HEK293 (cell line): ENCODE results near the gene KIAA0825.

Experiments used
- CTCF ChIA-PET: fragments of 350-600 bp; formaldehyde crosslinking; extraction: SDS; loops from one replicate; lab custom pipeline; 2021; ENCODE audit warnings: antibody characterized with exemption; lab: Yijun Ruan, JAX
- POLR2A ChIA-PET: fragments of 300-600 bp; formaldehyde crosslinking; extraction: SDS; loops from one replicate; lab custom pipeline; 2020; ENCODE audit warnings: antibody characterized with exemption, inconsistent platforms; lab: Yijun Ruan, JAX
- H3K27ac ChIP-seq: fragments of 200-500 bp; sonication (Bioruptor generic); 2 replicates; pipeline ENCODE4 v1.5.1; 2014; ENCODE audit warnings: low read depth, low read length, control low read depth, inconsistent platforms; ENCODE audit errors: extremely low read depth
- H3K36me3 ChIP-seq, 2 experiments: fragments of 200-500 bp in 1 of 2; sonication (Bioruptor generic) in 1 of 2; 1 replicate in 1 of 2; 2 replicates in 1 of 2; pipeline ENCODE4 v1.5.1; 2014 to 2017; ENCODE audit warnings: inconsistent platforms in 2 of 2, low read length in 2 of 2; ENCODE audit not compliant: control insufficient read depth in 2 of 2, insufficient read depth in 1 of 2
- H3K4me1 ChIP-seq: fragments of 200-500 bp; sonication (Bioruptor generic); 2 replicates; pipeline ENCODE4 v1.5.1; 2014; ENCODE audit warnings: mild to moderate bottlenecking, low read length, inconsistent platforms; ENCODE audit not compliant: control insufficient read depth, insufficient read depth
- H3K4me3 ChIP-seq: 2 replicates; pipeline ENCODE4 v1.5.1; 2011; ENCODE audit warnings: low read depth, mild to moderate bottlenecking, control low read depth, low read length, moderate library complexity
- H3K9me3 ChIP-seq: fragments of 200-500 bp; sonication (Bioruptor generic); 2 replicates; pipeline ENCODE4 v1.5.1; 2014; ENCODE audit warnings: low read depth, low read length, inconsistent platforms; ENCODE audit not compliant: control insufficient read depth, insufficient read depth
- AEBP2 ChIP-seq: fragments of 450-650 bp; formaldehyde crosslinking; IDR thresholded peaks from 2 replicates; pipeline ENCODE4 v1.5.1; 2016; ENCODE audit warnings: missing biosample characterization, missing genetic modification characterization, borderline replicate concordance
- BCL6B ChIP-seq: fragments of 450-650 bp; formaldehyde crosslinking; IDR thresholded peaks from 2 replicates; pipeline ENCODE4 v1.5.1; 2017; ENCODE audit warnings: missing biosample characterization, missing genetic modification characterization
- HIC1 ChIP-seq: fragments of 450-650 bp; formaldehyde crosslinking; IDR thresholded peaks from 2 replicates; pipeline ENCODE4 v1.5.1; 2016; ENCODE audit warnings: missing biosample characterization, missing genetic modification characterization
- KLF1 ChIP-seq: fragments of 450-650 bp; formaldehyde crosslinking; IDR thresholded peaks from 2 replicates; pipeline ENCODE4 v1.5.1; 2016; ENCODE audit warnings: missing biosample characterization, missing genetic modification characterization
- KLF10 ChIP-seq: fragments of 450-650 bp; IDR thresholded peaks from 2 replicates; pipeline ENCODE4 v1.5.1; 2018; ENCODE audit warnings: missing biosample characterization, mild to moderate bottlenecking, missing genetic modification characterization
- KLF17 ChIP-seq: fragments of 450-650 bp; formaldehyde crosslinking; IDR thresholded peaks from 2 replicates; pipeline ENCODE4 v1.5.1; 2016; ENCODE audit warnings: missing biosample characterization, missing genetic modification characterization
- KLF7 ChIP-seq: fragments of 450-650 bp; formaldehyde crosslinking; IDR thresholded peaks from 2 replicates; pipeline ENCODE4 v1.5.1; 2016; ENCODE audit warnings: missing biosample characterization, missing genetic modification characterization, borderline replicate concordance
- PRDM1 ChIP-seq: fragments of 450-650 bp; formaldehyde crosslinking; IDR thresholded peaks from 2 replicates; pipeline ENCODE4; 2016; ENCODE audit warnings: missing biosample characterization, missing genetic modification characterization
- RBAK ChIP-seq: fragments of 450-650 bp; formaldehyde crosslinking; IDR thresholded peaks from 2 replicates; pipeline ENCODE4 v1.5.1; 2016; ENCODE audit warnings: missing biosample characterization, missing genetic modification characterization
- YY1 ChIP-seq: fragments of 450-650 bp; formaldehyde crosslinking; IDR thresholded peaks from 2 replicates; pipeline ENCODE4 v1.5.1; 2018; ENCODE audit warnings: missing biosample characterization, missing genetic modification characterization
- ZBTB1 ChIP-seq: fragments of 450-650 bp; formaldehyde crosslinking; IDR thresholded peaks from 2 replicates; pipeline ENCODE4 v1.5.1; 2016; ENCODE audit warnings: missing biosample characterization, missing genetic modification characterization
- ZNF121 ChIP-seq: fragments of 450-650 bp; formaldehyde crosslinking; IDR thresholded peaks from 2 replicates; pipeline ENCODE4 v1.5.1; 2016; ENCODE audit warnings: missing biosample characterization, missing genetic modification characterization
- ZNF148 ChIP-seq: fragments of 450-650 bp; formaldehyde crosslinking; IDR thresholded peaks from 2 replicates; pipeline ENCODE4 v1.5.0; 2017; ENCODE audit warnings: missing biosample characterization, missing genetic modification characterization, borderline replicate concordance
- ZNF184 ChIP-seq: fragments of 450-650 bp; IDR thresholded peaks from 2 replicates; pipeline ENCODE4 v1.5.1; 2018; ENCODE audit warnings: missing biosample characterization, mild to moderate bottlenecking, missing genetic modification characterization
- ZNF341 ChIP-seq: fragments of 450-650 bp; formaldehyde crosslinking; IDR thresholded peaks from 2 replicates; pipeline ENCODE4; 2016; ENCODE audit warnings: low read depth, missing biosample characterization, missing genetic modification characterization
- ZNF350 ChIP-seq: fragments of 450-650 bp; formaldehyde crosslinking; IDR thresholded peaks from 2 replicates; pipeline ENCODE4 v1.5.0; 2017; ENCODE audit warnings: missing biosample characterization, mild to moderate bottlenecking, missing genetic modification characterization
- ZNF394 ChIP-seq: fragments of 450-650 bp; formaldehyde crosslinking; IDR thresholded peaks from 2 replicates; pipeline ENCODE4 v1.5.1; 2016; ENCODE audit warnings: missing biosample characterization, missing genetic modification characterization, mild to moderate bottlenecking, moderate library complexity, borderline replicate concordance
- ZNF48 ChIP-seq: fragments of 450-650 bp; formaldehyde crosslinking; IDR thresholded peaks from 2 replicates; pipeline ENCODE4 v1.5.1; 2016; ENCODE audit warnings: missing biosample characterization, missing genetic modification characterization
- ZNF514 ChIP-seq: fragments of 450-650 bp; formaldehyde crosslinking; IDR thresholded peaks from 2 replicates; pipeline ENCODE4 v1.5.1; 2016; ENCODE audit warnings: missing biosample characterization, missing genetic modification characterization
- ZNF555 ChIP-seq: fragments of 450-650 bp; formaldehyde crosslinking; conservative IDR thresholded peaks from 2 replicates; pipeline ENCODE4 v1.5.1; 2017; ENCODE audit warnings: missing biosample characterization, mild to moderate bottlenecking, missing genetic modification characterization, inconsistent platforms
- ZNF558 ChIP-seq: fragments of 450-650 bp; formaldehyde crosslinking; IDR thresholded peaks from 2 replicates; pipeline ENCODE4 v1.5.1; 2016; ENCODE audit warnings: missing biosample characterization, missing genetic modification characterization
- ZNF571 ChIP-seq: fragments of 450-650 bp; formaldehyde crosslinking; IDR thresholded peaks from 2 replicates; pipeline ENCODE4 v1.5.0; 2017; ENCODE audit warnings: missing biosample characterization, missing genetic modification characterization
- ZNF610 ChIP-seq: fragments of 450-650 bp; formaldehyde crosslinking; IDR thresholded peaks from 2 replicates; pipeline ENCODE4 v1.5.1; 2016; ENCODE audit warnings: missing biosample characterization, missing genetic modification characterization, borderline replicate concordance
- ZNF658 ChIP-seq: fragments of 450-650 bp; formaldehyde crosslinking; IDR thresholded peaks from 2 replicates; pipeline ENCODE4; 2016; ENCODE audit warnings: missing biosample characterization, missing genetic modification characterization
- ZNF776 ChIP-seq: fragments of 450-650 bp; formaldehyde crosslinking; IDR thresholded peaks from 2 replicates; pipeline ENCODE4 v1.5.0; 2017; ENCODE audit warnings: missing biosample characterization, missing genetic modification characterization, borderline replicate concordance
- ZSCAN30 ChIP-seq: fragments of 450-650 bp; IDR thresholded peaks from 2 replicates; pipeline ENCODE4 v1.5.1; 2018; ENCODE audit warnings: missing biosample characterization, mild to moderate bottlenecking, missing genetic modification characterization, moderate library complexity

KIAA0825 gene

GRCh38 chr5:94268226-94268625 lies 350.2 kb downstream of the KIAA0825 start (continued):
- TF ChIP-seq ZNF555 (tag by site-specific recombination): no peak
- TF ChIP-seq ZNF350 (tag by site-specific recombination): no peak
- no peak for TF ChIP-seq ZSCAN30 (tag by site-specific recombination)
- no peak for TF ChIP-seq ZNF558 (tag by site-specific recombination)
- no peak for TF ChIP-seq RBAK
- TF ChIP-seq PRDM1 (tag by site-specific recombination): no peak
- TF ChIP-seq ZNF776 (tag by site-specific recombination): no peak
- TF ChIP-seq ZNF394 (tag by site-specific recombination): no peak
- TF ChIP-seq KLF10: no peak
- TF ChIP-seq ZNF184: no peak
- TF ChIP-seq ZBTB1 (tag by site-specific recombination): no peak
- no peak for TF ChIP-seq ZNF148

- Histone ChIP-seq H3K4me3 (no peak overlapping the region), H3K27ac (no peak overlapping the region), H3K9me3 (no peaks in the 10 kb centered on the region), H3K4me1 (no peaks in the 10 kb centered on the region), H3K36me3 (no peaks in the 10 kb centered on the region)
- ChIA-PET POLR2A (no interaction called here), CTCF (no interaction called here)
- no peak for TF ChIP-seq ZNF658 (tag by site-specific recombination)
- TF ChIP-seq ZNF610 (tag by site-specific recombination): no peak
- no peak for TF ChIP-seq BCL6B (tag by site-specific recombination)
- no peak for TF ChIP-seq ZNF571 (tag by site-specific recombination)
- no peak for TF ChIP-seq KLF1 (tag by site-specific recombination)
- TF ChIP-seq YY1 (tag by site-specific recombination): no peak
- no peak for TF ChIP-seq KLF7 (tag by site-specific recombination)
- no peak for TF ChIP-seq ZNF121 (tag by site-specific recombination)
- TF ChIP-seq ZNF341 (tag by site-specific recombination): no peak
- no peak for TF ChIP-seq KLF17 (tag by site-specific recombination)
- no peak for TF ChIP-seq ZNF514 (tag by site-specific recombination)
- no peak for TF ChIP-seq HIC1 (tag by site-specific recombination)
- TF ChIP-seq AEBP2 (tag by site-specific recombination): no peak
- TF ChIP-seq ZNF48 (tag by site-specific recombination): no peak
Observed at GRCh38 chr5:94267350-94267899, 351.0 kb downstream of the KIAA0825 start.
